Kidney glomerular epithelial cell (primary cell): ENCODE results near the gene NSD2.

Experiments
- DNase-seq: peaks from one replicate; lab custom pipeline; 2025; lab: John Stamatoyannopoulos, UW

Gene NSD2

DNA sequence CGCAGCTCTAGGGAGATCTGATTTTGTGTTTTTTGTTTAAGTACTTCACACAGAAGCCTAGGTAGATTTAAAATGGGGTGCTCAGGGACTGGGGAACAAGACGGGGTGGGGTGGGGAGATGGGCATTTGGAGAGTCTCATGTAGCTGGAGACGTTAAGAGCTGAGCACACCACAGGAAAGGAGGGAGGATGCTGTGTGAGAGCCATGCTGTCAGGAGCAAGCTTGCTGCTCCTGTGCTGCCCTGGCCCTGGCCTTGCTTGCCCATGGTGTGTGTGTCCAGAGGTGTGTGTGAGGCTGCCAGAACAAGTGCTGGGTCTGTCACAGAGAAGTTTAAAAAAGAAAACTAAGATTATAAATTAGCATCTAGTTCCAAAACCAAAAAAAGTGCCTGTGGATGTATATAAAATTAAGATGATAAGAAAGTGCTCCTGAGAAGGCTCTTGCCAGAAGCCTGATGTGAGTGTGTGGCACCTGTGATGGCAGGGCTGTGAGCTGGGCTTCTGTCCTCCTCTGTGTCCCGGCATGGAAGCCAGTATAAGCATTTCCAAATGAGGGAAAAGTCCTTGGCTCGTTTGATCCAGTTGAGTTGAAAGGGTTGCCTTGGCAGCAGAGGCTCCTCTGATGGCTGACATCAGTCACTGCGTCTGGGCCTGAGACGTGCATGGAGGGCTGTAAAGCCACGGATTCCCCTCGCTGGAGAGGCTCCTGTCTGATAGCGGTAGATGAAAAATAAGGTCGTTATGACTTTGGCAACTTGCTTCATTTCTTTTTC, 74.1 kb downstream of the NSD2 start:
- DNase-seq, result no peak

GRCh38 chr4:1945912-1946311, 74.7 kb downstream of the NSD2 start:
- DNase-seq, result no peak

- no peak for DNase-seq
Observed at GRCh38 chr4:1948232-1948631, 77.0 kb downstream of the NSD2 start.

GRCh38 chr4:1948892-1949436, 77.8 kb downstream of the NSD2 start:
- no peak for DNase-seq

- DNase-seq, result no peak
Observed at GRCh38 chr4:1950369-1950768, 79.2 kb downstream of the NSD2 start.

GRCh38 chr4:1952058-1952700, 81.0 kb downstream of the NSD2 start:
- no peak for DNase-seq

GRCh38 chr4:1952719-1953118, 81.5 kb downstream of the NSD2 start:
- DNase-seq, result no peak

DNA sequence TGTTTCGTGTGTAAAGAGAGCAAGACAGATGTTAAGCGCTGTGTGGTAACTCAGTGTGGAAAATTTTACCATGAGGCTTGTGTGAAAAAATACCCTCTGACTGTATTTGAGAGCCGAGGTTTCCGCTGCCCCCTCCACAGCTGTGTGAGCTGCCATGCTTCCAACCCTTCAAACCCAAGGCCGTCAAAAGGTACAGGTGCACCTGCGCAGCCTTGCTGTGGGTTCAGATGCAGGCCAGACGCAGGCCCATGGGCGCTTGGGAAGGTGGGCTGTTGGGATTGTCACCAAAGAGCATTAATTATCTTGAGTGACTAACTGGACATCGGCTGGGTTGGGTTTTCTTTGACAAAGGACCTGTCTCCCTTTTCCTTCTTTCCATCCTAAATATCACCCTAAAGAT, 82.1 kb downstream of the NSD2 start:
- DNase-seq, result no peak

DNA sequence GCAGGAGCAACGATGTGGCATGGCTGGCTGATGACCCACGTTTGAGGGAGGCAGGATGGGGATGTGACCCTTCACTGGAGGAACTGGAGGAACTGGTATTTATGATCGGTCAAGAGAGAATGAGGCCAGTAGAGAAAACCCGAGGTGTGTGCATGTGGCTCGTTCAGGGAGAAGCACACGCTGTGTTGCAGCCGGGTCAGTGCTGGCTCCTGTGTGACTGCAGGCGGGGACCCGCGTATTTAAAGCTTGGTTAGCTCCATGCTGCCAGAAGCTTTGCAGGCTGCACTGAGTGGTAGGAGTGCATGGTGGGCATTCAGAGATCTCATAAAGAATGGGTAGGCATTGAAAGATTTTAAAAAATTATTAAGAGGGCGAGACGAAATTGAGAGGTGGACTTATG, 85.4 kb downstream of the NSD2 start:
- DNase-seq, result no peak

- DNase-seq, result no peak
Observed at GRCh38 chr4:1958276-1959103, 87.3 kb downstream of the NSD2 start.

- no peak for DNase-seq
Observed at GRCh38 chr4:1959104-1959384, 87.9 kb downstream of the NSD2 start.

DNA sequence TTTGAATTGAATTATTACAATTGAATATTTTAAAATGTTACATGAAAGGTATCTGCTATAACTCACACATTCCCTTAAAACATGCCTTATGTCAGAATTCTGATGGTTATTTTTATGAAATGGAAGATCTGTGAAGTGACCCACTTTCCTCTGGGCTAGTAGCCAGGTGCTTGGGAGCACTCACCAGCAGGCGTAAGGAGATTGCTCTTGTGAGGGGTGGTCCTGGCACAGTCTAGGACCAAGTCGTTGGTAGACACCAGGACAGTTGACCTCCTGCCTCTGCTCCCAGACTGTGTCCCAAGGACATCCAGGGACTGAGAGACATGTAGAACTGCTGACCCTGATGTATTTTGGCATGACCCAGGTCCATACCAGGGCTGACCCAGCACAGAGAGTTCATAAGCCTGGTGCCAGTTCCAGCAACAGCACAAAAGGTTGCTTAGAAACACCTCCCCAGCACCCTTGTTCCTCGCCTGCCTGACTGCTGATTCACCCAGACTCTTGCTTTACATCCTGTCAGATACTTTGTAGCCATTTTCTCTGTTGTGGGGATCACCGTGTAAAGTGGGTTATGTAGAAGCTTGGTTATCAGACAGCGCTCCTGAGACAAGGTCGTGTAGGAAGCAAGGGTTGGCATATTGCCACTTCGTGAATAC, 89.1 kb downstream of the NSD2 start:
- no peak for DNase-seq

- no peak for DNase-seq
Observed at GRCh38 chr4:1961038-1961437, 89.8 kb downstream of the NSD2 start.

- DNase-seq, result no peak
Observed at GRCh38 chr4:1961563-1961962, 90.4 kb downstream of the NSD2 start.

DNA sequence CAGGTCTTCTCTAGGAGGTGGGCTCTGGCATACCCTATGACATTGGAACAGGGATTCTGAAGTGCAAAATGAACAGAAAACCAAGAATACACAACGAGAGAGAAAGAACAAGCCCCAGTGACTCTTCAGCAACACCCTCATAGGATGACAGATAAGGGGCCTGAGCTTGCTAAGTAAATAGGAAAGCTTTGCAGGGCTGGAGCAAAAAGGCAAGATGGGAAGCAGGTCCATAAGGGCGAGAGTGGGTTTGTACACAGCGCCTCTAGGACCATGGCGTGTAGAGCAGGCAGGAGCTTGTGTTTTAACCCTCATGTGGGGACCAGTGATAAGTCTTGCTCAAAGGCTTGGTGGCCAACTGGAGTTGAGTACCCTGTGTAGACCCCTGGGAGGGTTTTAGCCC, 91.8 kb downstream of the NSD2 start:
- DNase-seq, result no peak

DNA sequence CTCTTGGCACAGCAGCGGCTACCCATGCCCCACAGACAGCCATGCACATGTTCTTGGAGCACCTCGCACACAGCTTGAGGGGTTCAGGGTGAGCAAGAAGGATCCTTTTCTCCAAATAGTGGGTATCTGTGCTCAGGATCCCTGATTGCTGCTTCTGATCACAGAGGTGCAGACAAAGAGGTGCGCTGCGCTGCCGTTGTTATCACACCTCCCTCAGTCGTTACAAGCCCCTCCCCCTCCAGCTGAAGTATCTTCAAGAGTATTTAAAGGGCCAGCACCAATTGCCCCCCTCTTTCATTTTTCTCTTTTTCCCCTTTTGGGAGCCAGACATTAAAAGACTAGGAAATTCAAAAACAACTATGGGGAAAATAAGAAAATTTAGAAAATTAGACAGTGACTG, 93.2 kb downstream of the NSD2 start:
- no peak for DNase-seq

- no peak for DNase-seq
Observed at GRCh38 chr4:1964971-1965370, 93.8 kb downstream of the NSD2 start.

DNA sequence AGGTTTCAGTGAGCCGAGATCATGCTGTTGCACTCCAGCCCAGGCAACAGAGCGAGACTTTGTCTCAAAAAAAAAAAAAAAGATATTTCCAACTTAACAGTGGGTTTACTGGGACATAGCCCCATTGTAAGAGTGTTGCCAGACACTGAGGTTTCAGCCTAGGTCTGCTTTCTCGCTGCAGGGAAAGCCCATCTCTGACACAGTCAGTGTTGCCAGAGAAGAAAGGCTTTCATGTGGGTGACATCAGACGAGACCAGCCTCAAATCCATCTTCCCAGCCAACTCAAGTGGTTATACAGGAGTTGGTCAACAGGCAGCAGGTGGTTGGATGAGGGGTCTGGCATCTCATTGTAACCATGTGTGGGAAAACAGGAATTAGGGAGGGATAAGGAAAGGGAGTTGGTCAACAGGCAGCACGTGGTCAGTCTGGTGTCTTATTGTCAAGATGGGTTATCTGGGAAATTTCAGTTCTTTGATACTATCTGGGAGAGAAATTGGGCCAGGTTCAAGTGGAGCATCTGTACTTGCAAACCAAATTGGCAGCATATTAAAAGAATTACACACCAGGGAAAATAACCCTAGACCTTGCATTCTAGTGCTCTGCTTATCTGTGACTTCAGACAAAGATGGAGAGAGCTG, 96.4 kb downstream of the NSD2 start:
- no peak for DNase-seq

DNA sequence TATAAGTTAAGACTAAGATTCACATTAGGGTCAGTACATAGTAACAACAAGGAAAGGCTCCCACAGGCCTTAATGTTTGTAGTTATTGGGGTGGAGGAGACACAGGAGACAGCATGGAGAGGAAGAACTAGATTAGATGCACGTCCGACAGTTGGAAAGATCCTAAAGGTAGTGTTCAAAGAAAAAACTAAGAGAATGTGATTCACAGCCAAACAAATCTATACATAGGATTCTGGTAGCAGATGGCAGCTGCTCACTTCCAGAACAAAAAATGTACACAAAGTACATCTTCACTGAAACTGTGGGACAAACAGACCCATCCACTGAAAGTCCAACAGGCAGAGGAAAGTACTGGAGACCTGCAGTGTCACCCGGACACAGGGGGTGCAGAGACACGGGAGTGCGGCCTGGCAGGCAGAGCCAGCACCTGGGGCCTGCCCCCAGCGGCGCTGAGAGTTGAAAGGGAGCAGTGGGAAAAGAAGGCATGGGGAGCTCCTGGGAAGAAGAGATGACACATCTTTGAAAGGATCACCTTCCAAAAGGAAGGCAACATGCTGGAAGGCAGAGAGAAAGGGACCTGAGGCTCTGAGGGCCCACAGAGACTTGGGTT, 97.6 kb downstream of the NSD2 start:
- DNase-seq, result no peak

GRCh38 chr4:1969928-1970723, 98.9 kb downstream of the NSD2 start:
- no peak for DNase-seq

GRCh38 chr4:1970926-1971325, 99.7 kb downstream of the NSD2 start:
- no peak for DNase-seq
